DND-41 (cell line): Measurements from ENCODE around the gene DTNB.

ENCODE experiments used
- ATAC-seq: fragments of 200-7000 bp; cut with Tn5 transposase; 3 replicates; pipeline ENCODE4 v1.9.1; 2021; ENCODE audit warnings: low read depth; ENCODE audit not compliant: insufficient read depth
- DNase-seq: peaks from one replicate; pipeline ENCODE4 v3.0.0-alpha.2; 2020
- H2AFZ ChIP-seq: 2 replicates; pipeline ENCODE4 v1.6.0; 2012; ENCODE audit warnings: low read depth, low read length
- H3K27ac ChIP-seq: 2 replicates; pipeline ENCODE4 v1.5.1; 2012; ENCODE audit warnings: low read length, inconsistent platforms
- H3K27me3 ChIP-seq: fragments of 200-600 bp; sonication (generic); 2 replicates; pipeline ENCODE4 v1.6.0; 2012; ENCODE audit warnings: low read length, mild to moderate bottlenecking, inconsistent platforms; ENCODE audit not compliant: insufficient read depth, poor library complexity
- H3K36me3 ChIP-seq: 2 replicates; pipeline ENCODE4 v1.5.1; 2012; ENCODE audit warnings: low read length, inconsistent platforms; ENCODE audit not compliant: insufficient read depth
- H3K4me1 ChIP-seq: 2 replicates; pipeline ENCODE4 v1.5.1; 2012; ENCODE audit warnings: mild to moderate bottlenecking, low read length; ENCODE audit not compliant: insufficient read depth
- H3K4me2 ChIP-seq: 2 replicates; pipeline ENCODE4 v1.6.0; 2012; ENCODE audit warnings: mild to moderate bottlenecking, moderate library complexity, low read length, inconsistent platforms; ENCODE audit not compliant: insufficient read depth
- H3K4me3 ChIP-seq, 2 experiments: fragments of 200-600 bp in 1 of 2; shearing (Covaris generic) in 1 of 2; 2 replicates each; pipeline ENCODE4 v1.5.1; 2012 to 2016; ENCODE audit warnings: inconsistent platforms in 2 of 2, low read length in 2 of 2, mild to moderate bottlenecking in 2 of 2, low read depth in 1 of 2, moderate library complexity in 1 of 2
- H3K79me2 ChIP-seq: 2 replicates; pipeline ENCODE4 v1.6.0; 2012; ENCODE audit warnings: low read length, inconsistent platforms; ENCODE audit not compliant: insufficient read depth
- H3K9ac ChIP-seq: 2 replicates; pipeline ENCODE4 v1.6.0; 2012; ENCODE audit warnings: low read depth, mild to moderate bottlenecking, inconsistent platforms, low read length, moderate library complexity
- H3K9me3 ChIP-seq: 2 replicates; pipeline ENCODE4 v1.5.1; 2012; ENCODE audit warnings: low read length, moderate library complexity, mild to moderate bottlenecking, inconsistent platforms; ENCODE audit not compliant: insufficient read depth, severe bottlenecking
- H4K20me1 ChIP-seq: 2 replicates; pipeline ENCODE4 v1.6.0; 2012; ENCODE audit warnings: low read length; ENCODE audit not compliant: insufficient read depth
- EZH2 ChIP-seq: IDR thresholded peaks from 3 replicates; pipeline ENCODE4 v1.6.1; 2012; ENCODE audit warnings: borderline replicate concordance, low read depth, mild to moderate bottlenecking, moderate library complexity, low read length, inconsistent platforms; ENCODE audit not compliant: severe bottlenecking
- TF ChIP-seq, protein P1 (sequence below): IDR thresholded peaks from 2 replicates; pipeline ENCODE4 v1.5.1; 2012; ENCODE audit warnings: borderline replicate concordance, low read length, moderate library complexity, mild to moderate bottlenecking; ENCODE audit not compliant: poor library complexity, severe bottlenecking; ENCODE audit errors: extremely low read depth

DTNB gene

DNA sequence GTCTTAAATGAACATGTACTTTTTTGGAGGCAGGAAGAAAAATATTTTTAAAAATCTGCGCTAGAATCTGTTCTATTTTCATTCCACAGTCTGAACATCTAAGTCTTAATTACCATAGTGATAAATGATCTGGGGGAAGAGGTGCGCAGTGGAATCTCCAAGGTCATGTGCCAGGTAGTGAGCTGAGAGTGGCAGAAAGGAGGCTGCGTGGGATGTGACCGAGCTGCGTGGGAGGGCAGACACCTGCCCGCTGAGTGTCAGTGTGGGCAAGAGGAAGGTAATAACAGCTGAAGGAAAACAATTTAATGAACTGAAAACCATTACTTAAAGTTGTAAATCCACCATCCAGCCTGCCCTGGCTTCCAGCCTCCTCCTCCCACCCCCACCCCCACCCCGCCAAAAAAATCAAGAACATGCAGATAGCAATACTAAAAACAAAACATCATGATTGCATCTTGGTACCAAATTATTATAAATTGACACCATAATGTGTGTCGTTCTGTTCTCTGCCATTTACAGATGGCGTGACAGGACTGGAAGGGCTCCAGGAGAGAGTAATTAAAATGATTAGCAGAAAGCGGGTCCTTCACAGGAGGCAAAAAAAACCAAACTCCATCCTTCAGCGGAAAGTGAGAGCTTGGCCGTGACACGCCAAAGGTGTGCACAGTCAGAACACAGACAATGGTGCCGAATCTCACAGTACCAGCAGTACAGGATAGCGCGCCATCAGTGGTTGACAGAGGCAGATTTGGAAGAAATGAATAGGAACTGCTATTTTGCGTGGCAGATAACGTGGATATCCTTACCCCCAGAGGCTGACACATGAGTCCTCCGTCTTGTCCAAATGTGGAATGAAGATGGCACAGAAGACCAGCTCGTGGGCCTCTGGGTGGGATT lies 11.4 kb upstream of the DTNB start:
- H3K27me3 ChIP-seq, result no peaks in the 10 kb centered on the region
- H2AFZ ChIP-seq, result no peak overlapping the region

DNA sequence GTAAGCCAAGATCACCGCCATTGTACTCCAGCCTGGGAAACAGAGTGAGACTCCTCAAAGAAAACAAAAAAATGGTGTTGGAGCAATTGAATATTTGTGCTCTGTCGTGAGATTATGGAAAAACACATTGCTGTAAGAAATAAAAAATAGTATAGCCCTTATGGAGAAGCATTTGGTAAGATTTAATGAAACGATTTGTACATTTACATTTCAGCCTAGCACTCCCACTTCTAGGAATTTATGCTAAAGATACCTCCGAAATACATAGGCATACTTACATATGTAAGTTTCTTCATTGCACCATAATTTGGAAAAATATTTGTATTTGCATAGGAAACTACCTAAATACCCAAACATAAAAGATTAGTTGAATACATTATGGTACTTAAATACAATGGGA lies 8.7 kb upstream of the DTNB start:
- no peaks in the 10 kb centered on the region for H4K20me1 ChIP-seq
- no peaks in the 10 kb centered on the region for H3K79me2 ChIP-seq
- ATAC-seq (no peak), DNase-seq (no peak)
- H3K36me3 ChIP-seq, result no peaks in the 10 kb centered on the region
- H3K27ac ChIP-seq, result no peak overlapping the region
- H3K4me1 ChIP-seq, result no peaks in the 10 kb centered on the region
- TF ChIP-seq, protein P1, sequence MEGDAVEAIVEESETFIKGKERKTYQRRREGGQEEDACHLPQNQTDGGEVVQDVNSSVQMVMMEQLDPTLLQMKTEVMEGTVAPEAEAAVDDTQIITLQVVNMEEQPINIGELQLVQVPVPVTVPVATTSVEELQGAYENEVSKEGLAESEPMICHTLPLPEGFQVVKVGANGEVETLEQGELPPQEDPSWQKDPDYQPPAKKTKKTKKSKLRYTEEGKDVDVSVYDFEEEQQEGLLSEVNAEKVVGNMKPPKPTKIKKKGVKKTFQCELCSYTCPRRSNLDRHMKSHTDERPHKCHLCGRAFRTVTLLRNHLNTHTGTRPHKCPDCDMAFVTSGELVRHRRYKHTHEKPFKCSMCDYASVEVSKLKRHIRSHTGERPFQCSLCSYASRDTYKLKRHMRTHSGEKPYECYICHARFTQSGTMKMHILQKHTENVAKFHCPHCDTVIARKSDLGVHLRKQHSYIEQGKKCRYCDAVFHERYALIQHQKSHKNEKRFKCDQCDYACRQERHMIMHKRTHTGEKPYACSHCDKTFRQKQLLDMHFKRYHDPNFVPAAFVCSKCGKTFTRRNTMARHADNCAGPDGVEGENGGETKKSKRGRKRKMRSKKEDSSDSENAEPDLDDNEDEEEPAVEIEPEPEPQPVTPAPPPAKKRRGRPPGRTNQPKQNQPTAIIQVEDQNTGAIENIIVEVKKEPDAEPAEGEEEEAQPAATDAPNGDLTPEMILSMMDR, result no peak
- TF ChIP-seq EZH2, result no peak
- no peaks in the 10 kb centered on the region for H3K27me3 ChIP-seq
- H3K9me3 ChIP-seq, result no peaks in the 10 kb centered on the region
- no peak overlapping the region for H2AFZ ChIP-seq
- H3K4me2 ChIP-seq, result no peak overlapping the region
- no peak overlapping the region for H3K4me3 ChIP-seq
- no peak overlapping the region for H3K9ac ChIP-seq

More for the DNA sequence above, 11.4 kb upstream of the DTNB start:
- Histone ChIP-seq H3K36me3 (no peaks in the 10 kb centered on the region), H3K4me2 (no peak overlapping the region), H3K79me2 (no peaks in the 10 kb centered on the region), H3K4me3 (no peak overlapping the region), H4K20me1 (no peaks in the 10 kb centered on the region), H3K9ac (no peak overlapping the region), H3K9me3 (no peaks in the 10 kb centered on the region), H3K4me1 (no peaks in the 10 kb centered on the region), H3K27ac (no peak overlapping the region)
- no peak for DNase-seq
- ATAC-seq, result no peak
- TF ChIP-seq, protein P1, result no peak
- no peak for TF ChIP-seq EZH2

DNA sequence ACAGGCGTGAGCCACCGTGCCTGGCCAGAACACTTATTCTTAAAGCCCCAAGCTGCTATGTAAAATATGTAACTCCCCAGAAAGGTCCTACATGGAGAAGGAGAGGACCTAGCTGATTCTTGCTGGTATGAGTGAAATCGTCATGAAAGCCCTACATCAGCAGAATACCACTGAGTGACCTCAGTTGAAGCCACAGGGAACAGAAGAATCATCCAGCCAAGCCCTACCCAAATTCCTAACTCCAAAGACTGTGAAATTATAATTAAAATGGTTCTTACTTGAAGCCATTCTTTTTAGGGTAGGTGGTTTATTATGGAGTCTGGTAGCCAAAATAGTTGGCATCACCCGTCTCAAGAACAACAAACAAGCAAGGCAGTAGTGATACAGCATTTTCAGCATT lies 4.5 kb upstream of the DTNB start:
- Histone ChIP-seq H3K79me2 (no peaks in the 10 kb centered on the region), H3K4me3 (no peak overlapping the region), H3K9ac (no peak overlapping the region), H3K27ac (no peak overlapping the region), H3K9me3 (no peaks in the 10 kb centered on the region), H2AFZ (no peak overlapping the region), H4K20me1 (no peaks in the 10 kb centered on the region), H3K4me1 (peaks cover 9% of the 10 kb centered on the region), H3K27me3 (peaks cover 15% of the 10 kb centered on the region), H3K4me2 (no peak overlapping the region), H3K36me3 (no peaks in the 10 kb centered on the region; the same call in 1 of the 2 replicates)
- ATAC-seq, result no peak
- TF ChIP-seq, protein P1, result no peak
- TF ChIP-seq EZH2, result no peak
- DNase-seq, result no peak
